ENCODE results near the gene FAM169A.
A peak's percentile ranks its signal among the peaks of the same experiment; 100 is the strongest.
"Not testable (repeated sequence)": the region's sequence is repeated elsewhere in the genome, so short reads cannot be mapped to it uniquely, and the experiment has no call there.

FAM169A gene

DNA sequence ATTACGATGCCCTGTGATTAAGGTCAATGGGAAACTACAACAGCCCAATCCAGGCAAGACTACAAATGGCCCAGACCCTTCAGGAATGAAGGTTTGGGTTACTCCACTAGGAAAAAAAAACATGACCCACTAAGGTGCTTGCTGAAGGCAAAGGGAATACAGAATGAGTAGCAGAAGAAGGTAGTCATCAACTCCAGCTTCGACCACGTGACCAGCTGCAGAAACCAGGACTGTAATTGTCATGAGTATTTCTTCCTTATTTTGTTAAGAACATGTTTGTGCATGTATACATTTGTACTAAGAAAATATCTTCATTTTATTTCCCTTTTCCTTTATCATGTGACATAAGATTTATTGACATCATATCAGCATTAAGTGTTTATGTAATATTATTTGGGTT, 74.5 kb downstream of the FAM169A start:
- not testable (repeated sequence) for DNase-seq

DNA sequence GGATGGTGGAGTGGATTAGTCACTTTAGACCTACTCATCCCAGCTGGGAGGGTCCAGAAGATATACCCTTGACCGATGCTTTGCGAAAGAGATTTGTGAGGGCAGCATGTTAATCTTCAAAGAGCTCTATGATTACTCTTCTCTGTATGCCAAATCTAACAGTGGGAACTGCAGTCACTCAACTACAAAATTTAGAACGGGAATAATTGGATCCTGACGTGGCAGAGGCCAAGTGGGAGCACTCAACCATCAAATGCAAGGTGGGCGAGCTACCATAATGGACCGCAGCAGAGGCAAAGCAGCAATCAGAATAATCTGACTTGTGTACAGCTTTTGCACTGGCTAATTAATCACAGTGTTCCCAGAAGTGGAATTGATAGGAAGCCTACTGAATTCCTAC, 78.8 kb downstream of the FAM169A start:
- no peak for DNase-seq

DNA sequence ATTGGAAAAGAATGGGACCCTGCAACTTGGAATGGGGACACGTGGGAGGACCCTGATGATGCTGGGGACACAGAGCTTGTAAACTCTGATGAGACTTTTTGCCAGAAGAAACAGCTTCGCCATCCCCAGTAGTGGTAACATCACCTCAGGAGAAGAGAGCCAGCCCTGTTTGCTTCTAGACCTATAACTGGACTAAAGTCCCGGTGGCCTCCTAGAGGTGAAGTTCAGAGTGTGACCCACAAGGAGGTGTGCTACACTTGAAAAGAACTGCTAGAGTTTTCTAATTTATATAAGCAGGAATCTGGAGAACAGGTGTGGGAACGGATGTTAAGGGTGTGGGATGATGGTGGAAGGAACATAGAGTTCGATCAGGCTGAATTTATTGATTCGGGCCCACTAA, 79.3 kb downstream of the FAM169A start:
- DNase-seq = no peak

DNA sequence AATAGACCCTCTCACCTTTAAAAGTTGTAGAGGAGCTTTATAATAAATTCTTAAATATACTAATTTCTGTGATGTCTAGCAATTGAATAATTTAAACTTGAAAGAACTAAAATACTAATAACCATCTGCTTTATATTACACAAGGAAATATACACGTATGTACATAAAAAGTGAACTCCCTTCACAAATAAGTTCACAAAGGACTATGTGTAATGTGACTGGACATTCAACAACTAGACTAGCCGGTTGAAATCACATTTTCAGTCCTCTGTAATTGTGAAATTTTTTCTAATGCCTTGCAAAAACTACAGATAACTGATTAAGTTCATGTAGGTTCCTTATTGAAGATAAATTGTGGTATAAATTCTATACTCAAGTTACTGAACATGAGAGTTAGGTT, 87.6 kb downstream of the FAM169A start:
- DNase-seq = no peak

DNA sequence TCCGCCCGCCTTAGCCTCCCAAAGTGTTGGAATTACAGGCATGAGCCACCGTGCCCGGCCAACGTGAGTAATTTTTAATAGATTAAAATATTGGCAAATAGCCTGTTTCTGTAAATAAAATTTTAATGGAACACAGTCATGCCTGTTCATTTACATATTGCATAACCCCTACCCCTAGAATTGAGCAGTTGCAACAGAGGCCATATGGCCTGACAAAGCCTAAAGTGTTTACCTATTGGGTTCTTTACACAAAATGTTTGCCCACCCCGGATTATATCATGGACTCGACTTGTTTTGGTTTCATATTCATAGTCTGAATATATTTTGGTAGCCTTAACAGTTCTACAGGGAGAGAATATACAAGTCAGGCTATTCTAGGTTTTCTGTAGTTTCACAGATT, 93.8 kb downstream of the FAM169A start:
- no peak for DNase-seq

DNA sequence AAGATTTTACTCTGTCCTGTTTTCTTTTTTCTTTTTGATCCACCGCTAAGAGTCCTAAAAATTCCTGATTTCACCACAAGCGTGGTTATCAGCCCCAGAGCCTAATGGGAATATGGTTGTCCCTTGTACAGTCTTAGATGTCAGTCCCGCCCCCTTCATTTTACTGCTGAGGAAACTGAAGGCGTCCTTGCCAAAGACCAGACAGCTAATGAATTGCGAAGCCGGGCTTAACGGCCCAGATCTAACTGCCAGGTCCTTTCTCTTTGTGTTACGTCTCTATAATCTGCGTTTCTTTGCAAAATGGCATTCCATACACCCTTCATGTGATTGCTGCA, 98.6 kb downstream of the FAM169A start:
- DNase-seq = no peak

DNA sequence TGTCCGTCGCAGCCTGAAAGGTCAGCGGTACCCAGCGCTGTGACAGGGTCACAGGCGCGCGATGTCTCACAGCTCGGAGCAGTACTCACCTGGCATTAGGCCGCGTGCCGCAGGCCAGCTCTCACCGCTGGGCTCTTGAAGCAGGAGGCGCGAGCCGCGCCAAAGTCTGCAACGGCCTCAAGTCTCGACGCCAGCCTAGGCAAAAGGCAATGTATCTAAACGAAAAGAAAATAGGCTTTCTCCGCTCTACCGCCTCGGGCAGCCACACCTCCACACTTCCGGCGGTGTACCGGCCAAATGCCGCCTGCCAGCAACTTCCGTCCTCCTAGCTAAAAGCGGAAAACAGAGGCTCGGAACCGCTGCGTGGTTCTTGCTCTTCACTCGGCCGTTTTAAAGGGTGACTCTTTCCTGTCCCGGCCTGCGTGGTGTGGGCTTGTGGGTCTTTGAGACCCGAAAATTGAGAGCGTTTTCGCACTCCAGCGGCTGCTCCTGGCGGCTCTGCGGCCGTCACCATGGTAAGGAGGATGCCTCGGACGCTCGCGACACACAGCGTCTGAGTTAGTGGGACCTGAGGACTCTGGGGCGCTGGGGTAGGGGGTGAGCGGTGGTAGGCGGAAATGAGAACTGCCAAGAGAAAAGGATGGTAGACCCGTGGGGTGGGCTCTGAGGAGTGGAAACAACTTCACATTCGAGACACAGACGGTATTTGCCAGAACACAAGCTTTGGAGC, 99.2 kb downstream of the FAM169A start, which contains the start of the genes GFM2 and NSA2:
Gene GFM2, minus strand, starts transcription at position 269 of the 730 bp plus-strand sequence. CDS start 3,375 bp downstream, outside the sequence.
Gene NSA2, plus strand, starts transcription at position 401 of the 730 bp plus-strand sequence. Its CDS starts 112 bp downstream, at position 513.
- peak; percentile 78 to 85 (median 82) for DNase-seq

DNA sequence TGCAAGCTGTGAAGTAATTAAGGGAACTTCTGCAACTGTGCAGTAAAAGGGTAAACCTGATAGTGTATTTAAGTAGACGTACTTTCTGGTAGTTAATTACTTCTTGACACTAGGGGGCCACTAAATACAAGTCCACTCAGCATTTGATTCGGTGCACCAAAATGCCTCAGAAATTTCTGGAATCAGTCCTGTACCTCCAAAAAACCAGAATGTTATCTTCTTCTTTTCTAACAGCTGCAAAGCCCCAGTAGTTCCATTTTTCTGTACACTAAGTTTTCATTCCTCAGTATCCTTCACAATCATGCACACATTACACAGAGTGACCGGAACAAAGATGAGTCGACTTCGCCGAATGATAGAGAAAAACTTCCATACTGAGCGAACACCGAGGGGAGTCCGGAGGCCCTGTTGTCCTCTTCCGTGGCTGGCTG, 99.8 kb downstream of the FAM169A start:
- no peak for DNase-seq

DNA sequence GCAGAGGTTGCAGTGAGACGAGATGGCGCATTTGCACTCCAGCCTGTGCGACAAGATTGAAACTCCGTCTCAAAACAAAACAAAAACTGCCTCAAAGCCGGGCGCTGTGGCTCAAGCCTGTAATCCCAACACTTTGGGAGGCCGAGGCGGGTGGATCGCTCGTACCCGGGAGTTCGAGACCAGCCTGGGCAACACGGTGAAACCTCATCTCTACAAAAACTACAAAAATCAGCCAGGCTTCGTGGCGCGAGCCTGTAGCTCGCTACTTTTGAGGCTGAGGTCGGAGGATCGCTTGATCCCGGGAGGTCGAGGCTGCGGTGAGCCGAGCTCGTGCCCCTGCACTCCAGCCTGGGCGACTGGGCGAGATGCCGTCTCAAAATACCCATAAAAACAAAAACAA, 100.3 kb downstream of the FAM169A start:
- no peak for DNase-seq

DNA sequence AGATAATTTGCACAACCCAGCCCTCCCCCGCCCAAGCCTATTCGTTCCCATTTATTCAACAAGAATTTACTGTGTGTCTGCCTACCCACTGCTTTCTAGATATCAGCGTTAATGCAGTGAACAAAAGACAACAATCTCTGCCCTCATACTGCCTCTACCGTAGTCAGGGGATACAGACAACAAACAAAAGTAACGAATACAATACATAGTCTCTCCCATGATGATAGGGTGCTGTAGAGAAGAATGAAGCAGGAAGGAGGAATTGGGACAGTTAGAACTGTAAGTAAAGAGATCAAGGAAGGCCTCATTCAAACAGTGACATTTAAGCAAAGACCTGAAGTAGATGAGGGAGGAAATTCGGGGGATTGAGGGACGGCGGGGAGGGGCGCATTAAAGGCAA, 101.0 kb downstream of the FAM169A start:
- DNase-seq = no peak

DNA sequence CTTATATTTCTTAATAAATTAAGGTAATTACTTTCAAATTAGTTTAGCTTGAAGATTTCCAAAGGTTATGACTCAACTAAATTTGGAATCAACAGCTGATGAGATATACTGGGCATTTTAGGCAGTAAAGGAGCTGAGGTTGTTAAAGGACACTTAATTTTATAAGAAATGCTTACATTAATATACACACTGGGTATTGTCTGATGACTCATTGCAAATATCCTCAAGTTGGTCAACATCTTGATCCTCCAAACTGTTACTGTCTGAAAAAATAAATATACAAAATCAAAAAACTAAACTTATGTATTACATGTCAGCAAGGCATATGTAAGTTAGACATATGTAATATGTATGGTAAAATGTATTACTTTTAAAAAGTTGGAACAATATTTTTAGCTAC, 102.7 kb downstream of the FAM169A start:
- DNase-seq = no peak

DNA sequence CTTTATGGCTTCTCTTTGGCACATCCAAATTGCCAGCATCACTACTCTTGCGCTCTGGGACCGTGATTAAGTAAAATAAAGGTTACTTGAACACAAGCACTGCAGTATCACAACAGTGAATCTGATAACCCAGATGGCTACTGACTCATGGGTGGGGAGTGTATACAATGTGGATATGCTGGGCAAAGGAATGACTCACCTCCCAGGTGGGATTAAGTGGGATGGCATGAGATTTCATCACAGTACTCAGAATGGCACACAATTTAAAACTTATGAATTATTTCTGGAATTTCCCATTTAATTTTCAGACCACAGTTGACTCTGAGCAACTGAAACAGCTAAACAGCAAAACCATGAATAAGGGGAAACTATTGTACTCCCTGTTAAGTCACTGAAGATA, 103.6 kb downstream of the FAM169A start:
- DNase-seq = no peak

DNA sequence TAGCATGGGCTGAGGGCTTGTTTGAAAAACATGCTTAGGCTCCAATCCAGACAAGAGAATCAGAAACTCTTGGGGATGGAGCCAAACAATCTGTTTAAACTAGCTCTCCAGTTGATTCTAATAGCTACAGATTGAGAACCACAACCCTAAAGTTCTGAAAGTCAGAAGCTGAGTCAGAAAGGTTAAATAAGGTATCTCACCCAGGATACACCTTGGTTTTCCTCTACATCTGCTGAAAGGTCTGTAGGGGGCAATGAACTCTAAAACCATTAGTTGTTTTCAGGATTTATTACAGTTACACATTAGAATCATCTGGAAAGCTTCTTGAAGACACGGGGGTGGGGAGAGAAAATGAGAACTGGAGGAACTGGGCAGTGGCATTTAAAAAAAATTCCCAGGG, 104.9 kb downstream of the FAM169A start:
- DNase-seq = no peak

DNA sequence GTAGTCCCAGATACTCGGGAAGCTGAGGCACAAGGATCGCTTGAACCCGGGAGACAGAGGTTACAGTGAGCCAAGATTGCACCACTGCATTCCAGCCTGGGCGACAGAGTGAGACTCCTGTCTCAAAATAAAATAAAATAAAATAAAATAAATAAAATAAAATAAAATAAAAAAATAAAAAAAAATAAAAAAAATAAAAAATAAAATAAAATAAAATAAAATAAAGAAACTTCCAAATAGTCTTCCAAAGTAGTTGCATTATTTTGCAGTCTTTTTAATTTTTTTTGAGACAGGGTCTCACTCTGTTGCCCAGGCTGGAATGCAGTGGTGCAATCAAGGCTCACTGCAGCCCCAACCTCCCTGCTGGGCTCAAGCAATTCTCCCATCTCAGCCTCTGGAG, 117.4 kb downstream of the FAM169A start:
- DNase-seq = not testable (repeated sequence)

DNA sequence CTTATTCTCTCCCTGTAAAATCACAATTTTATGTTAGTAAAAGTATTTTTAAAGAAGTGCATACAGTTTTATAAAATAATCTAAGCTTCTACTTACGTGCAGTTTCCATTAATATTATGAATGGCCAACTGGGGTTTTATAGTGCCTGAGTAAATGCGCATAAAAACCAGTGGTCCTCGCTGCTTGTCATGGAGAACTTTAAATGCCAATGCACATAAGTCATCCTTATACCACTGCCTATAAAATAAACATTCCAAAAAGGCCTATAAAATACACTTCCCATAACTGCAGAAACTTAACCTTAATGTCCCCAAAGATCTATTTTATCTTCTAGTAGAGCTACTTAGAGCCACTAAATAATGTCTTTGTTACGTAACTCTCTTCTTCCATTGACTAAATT, 127.8 kb downstream of the FAM169A start:
- no peak for DNase-seq

DNA sequence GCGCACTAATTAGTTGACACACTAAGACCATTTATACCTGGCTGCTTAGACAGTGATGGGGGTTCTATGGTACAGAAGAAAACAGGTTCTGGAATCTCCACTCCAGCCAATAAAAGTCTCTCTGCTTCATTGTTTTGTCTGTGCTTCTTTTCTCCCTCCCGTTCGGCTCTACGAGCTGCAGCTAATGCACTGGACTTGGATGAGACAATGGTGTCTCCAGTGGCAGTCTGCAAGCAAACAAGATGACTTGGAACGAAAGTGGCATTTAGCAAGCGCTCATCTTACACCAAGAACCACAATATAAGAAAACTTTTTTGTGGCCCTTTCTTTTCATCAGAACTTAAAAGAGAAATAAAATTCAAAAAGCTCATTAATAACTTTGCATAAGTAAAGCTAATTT, 129.4 kb downstream of the FAM169A start:
- no peak for DNase-seq
